ENCODE measurements around the gene MYH11.

GRCh38 chr16:15726715-15727114 lies 130.1 kb downstream of the MYH11 start:
- no peak for TF ChIP-seq CTCF (IDR thresholded peaks at IDR 0.05 in 2 of 3, conservative IDR thresholded peaks at IDR 0.05 in 1 of 3; ENCODE audit: control insufficient read depth in 2 of 3, extremely low read depth in 1 of 3, insufficient read depth in 1 of 3, low read depth in 3 of 3, low read length in 3 of 3)
- no peak for TF ChIP-seq NFIC (IDR thresholded peaks at IDR 0.05; ENCODE audit: low read depth, low read length)
- no peak for TF ChIP-seq ESRRA (IDR thresholded peaks at IDR 0.05; ENCODE audit: low read length)
- TF ChIP-seq CHD1 (IDR thresholded peaks at IDR 0.05; ENCODE audit: low read depth, low read length) = no peak
- TF ChIP-seq SRF (IDR thresholded peaks at IDR 0.05; ENCODE audit: low read depth in 2 of 2, low read length in 2 of 2) = no peak
- no peak for TF ChIP-seq EP300 (IDR thresholded peaks at IDR 0.05; ENCODE audit: borderline replicate concordance in 1 of 2, control insufficient read depth in 1 of 2, low read depth in 2 of 2, low read length in 2 of 2)
- no peak for TF ChIP-seq RCOR1 (conservative IDR thresholded peaks at IDR 0.05; ENCODE audit: low read depth, low read length)
- TF ChIP-seq TAF1 (IDR thresholded peaks at IDR 0.05; ENCODE audit: borderline replicate concordance, low read depth, low read length) = no peak
- no peak for TF ChIP-seq SKIL (IDR thresholded peaks at IDR 0.05; ENCODE audit: low read depth, poor library complexity, severe bottlenecking)
- TF ChIP-seq EGR1 (IDR thresholded peaks at IDR 0.05; ENCODE audit: borderline replicate concordance in 1 of 2, low read depth in 2 of 2, low read length in 2 of 2) = no peak
- no peak for TF ChIP-seq SIN3A (IDR thresholded peaks at IDR 0.05; ENCODE audit: low read depth, low read length)
- TF ChIP-seq PBX3 (IDR thresholded peaks at IDR 0.05; ENCODE audit: insufficient replicate concordance, low read depth, low read length) = no peak
- no peak for TF ChIP-seq NRF1 (conservative IDR thresholded peaks at IDR 0.05; ENCODE audit: low read depth, low read length)
